Panc1 (cell line): ENCODE data around the gene FUOM. TPM values are rescaled to one million over a fixed set of nuclear protein-coding genes. Genes with fewer than 3 reads are reported as not detected.

Experiments used
- ATAC-seq: fragments of 200-7000 bp; cut with Tn5 transposase; 2 replicates; pipeline ENCODE4 v1.9.1; 2020; ENCODE audit warnings: mild to moderate bottlenecking, moderate library complexity
- BruUV-seq: library from RNA; stranded (reverse); fragments of 400-500 nt; replicated peaks from 2 replicates; lab custom pipeline; 2021; lab: Mats Ljungman, UMichigan
- CTCF ChIA-PET: fragments of 300-600 bp; sonication (Branson Sonifier 250); formaldehyde crosslinking; loops from one replicate; lab custom pipeline; 2022; ENCODE audit warnings: antibody characterized with exemption; lab: Charles Lee
- POLR2A ChIA-PET: fragments of 300-600 bp; sonication (Branson Sonifier 250); formaldehyde crosslinking; loops from one replicate; lab custom pipeline; 2022; ENCODE audit warnings: antibody characterized with exemption; lab: Charles Lee
- DNase-seq: peaks from one replicate; pipeline ENCODE4 v3.0.0-alpha.2; 2010; ENCODE audit warnings: low read depth, low spot score
- H3K27ac ChIP-seq: 2 replicates; pipeline ENCODE4 v1.5.1; 2011; ENCODE audit warnings: mild to moderate bottlenecking, low read length, inconsistent platforms
- H3K27me3 ChIP-seq: fragments of 200-500 bp; sonication (Bioruptor generic); 2 replicates; pipeline ENCODE4 v1.6.0; 2014; ENCODE audit warnings: low read length, inconsistent platforms; ENCODE audit not compliant: control insufficient read depth, insufficient read depth
- H3K36me3 ChIP-seq: fragments of 200-500 bp; sonication (Bioruptor generic); 2 replicates; pipeline ENCODE4 v1.5.1; 2014; ENCODE audit warnings: inconsistent platforms, mild to moderate bottlenecking, low read length, moderate library complexity; ENCODE audit not compliant: control insufficient read depth, insufficient read depth
- H3K4me1 ChIP-seq: 2 replicates; pipeline ENCODE4 v1.5.1; 2011; ENCODE audit warnings: inconsistent platforms, mild to moderate bottlenecking, low read length, moderate library complexity; ENCODE audit not compliant: control insufficient read depth, insufficient read depth
- H3K4me3 ChIP-seq, 2 experiments: 2 replicates each; pipeline ENCODE4 v1.5.1; 2011 to 2012; ENCODE audit warnings: low read depth in 2 of 2, low read length in 2 of 2, mild to moderate bottlenecking in 2 of 2, inconsistent platforms in 1 of 2, moderate library complexity in 1 of 2
- H3K9me3 ChIP-seq: fragments of 200-500 bp; sonication (Bioruptor generic); 2 replicates; pipeline ENCODE4 v1.5.1; 2014; ENCODE audit warnings: low read depth, mild to moderate bottlenecking, inconsistent platforms, low read length, moderate library complexity; ENCODE audit not compliant: control insufficient read depth, insufficient read depth
- CTCF ChIP-seq: fragments of 450-650 bp; IDR thresholded peaks from 2 replicates; pipeline ENCODE4 v1.5.1; 2017; ENCODE audit warnings: mild to moderate bottlenecking
- POLR2AphosphoS5 ChIP-seq: IDR thresholded peaks from 2 replicates; pipeline ENCODE4 v1.6.1; 2012; ENCODE audit warnings: mild to moderate bottlenecking, low read depth, low read length, moderate library complexity
- SIN3A ChIP-seq: IDR thresholded peaks from 2 replicates; pipeline ENCODE4 v1.6.1; 2012; ENCODE audit warnings: low read depth, mild to moderate bottlenecking, low read length, moderate library complexity, borderline replicate concordance; ENCODE audit not compliant: insufficient read depth
- TCF7L2 ChIP-seq: IDR thresholded peaks from 2 replicates; pipeline ENCODE4 v1.6.1; 2011; ENCODE audit warnings: mild to moderate bottlenecking, low read depth, low read length, inconsistent platforms
- in situ Hi-C: cut with HindIII; loops from 2 replicates; pipeline ENCODE4 v1.10.0; 2016; ENCODE audit warnings: low sequenced_read_pairs, low pct_unique_long_range_greater_than_20kb
- intact Hi-C: fragments of 100-400 bp; cut with micrococcal nuclease; formaldehyde crosslinking; loops from one replicate; pipeline ENCODE4 v1.10.0; 2022; ENCODE audit not compliant: unreplicated experiment
- total RNA-seq: library from RNA; stranded (reverse); gene quantifications from one replicate; pipeline ENCODE4 v1.2.1, GENCODE V29; 2021; ENCODE audit not compliant: unreplicated experiment
- TF ChIP-seq, protein P1 (sequence below), 2 experiments: IDR thresholded peaks; 2 replicates each; pipeline ENCODE4 v1.6.1; 2011 to 2012; ENCODE audit warnings: low read depth in 2 of 2, control low read depth in 1 of 2, low read length in 1 of 2, mild to moderate bottlenecking in 1 of 2, moderate library complexity in 1 of 2; ENCODE audit not compliant: insufficient read depth in 1 of 2

FUOM gene
- total RNA-seq, 1 experiment from 2014 or later, result 39.6 TPM

- no peak for DNase-seq
- ChIA-PET CTCF (interaction anchor here (1.1 kb wide), 1 partner anchor 14 kb away, joined by 7 read pairs; no protein-coding TSS in a partner anchor), POLR2A (no interaction called here)
- no TSS peak for BruUV-seq
- Histone ChIP-seq H3K36me3 (no peaks in the 10 kb centered on the region), H3K9me3 (no peaks in the 10 kb centered on the region), H3K27me3 (no peaks in the 10 kb centered on the region), H3K27ac (no peak overlapping the region), H3K4me1 (0 out of 2 replicates have a peak, but pooled peaks cover 4% of the 10 kb centered on the region), H3K4me3 (no peak overlapping the region)
- TF ChIP-seq POLR2AphosphoS5 (no peak), CTCF (no peak), TCF7L2 (no peak), SIN3A (no peak)
- intact Hi-C loops (no loop called here), in situ Hi-C loops (no loop called here)
- no peak for ATAC-seq
These were observed 14.3 kb downstream of the FUOM start for GRCh38 chr10:133343558-133343957.

DNA sequence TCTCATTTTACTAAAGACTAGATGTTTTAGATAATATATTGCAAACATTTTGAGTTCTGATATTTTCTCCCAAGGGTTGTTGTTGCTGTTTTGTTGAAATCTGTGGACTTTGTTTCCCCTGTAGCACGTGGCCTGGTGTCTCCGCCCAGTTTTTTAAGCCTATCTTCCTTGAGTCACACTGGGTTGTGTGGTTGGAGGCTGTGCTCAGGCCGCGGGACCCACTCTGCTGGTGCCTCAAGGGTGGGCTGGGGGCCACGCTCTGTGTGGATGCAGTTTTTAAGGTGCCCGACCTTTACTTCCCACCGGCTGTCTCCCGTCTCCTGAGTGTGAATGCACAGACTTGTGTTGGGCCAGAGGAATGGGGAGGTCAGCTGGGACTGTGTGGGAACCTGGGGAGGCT lies 14.9 kb downstream of the FUOM start:
- Histone ChIP-seq H3K27me3 (no peaks in the 10 kb centered on the region), H3K4me1 (no peaks in the 10 kb centered on the region), H3K27ac (no peak overlapping the region), H3K36me3 (no peaks in the 10 kb centered on the region), H3K4me3 (no peak overlapping the region), H3K9me3 (no peaks in the 10 kb centered on the region)
- ChIA-PET POLR2A (no interaction called here), CTCF (interaction anchor here (1.1 kb wide), 1 partner anchor 13 kb away, joined by 7 read pairs; no protein-coding TSS in a partner anchor)
- in situ Hi-C loops (no loop called here), intact Hi-C loops (no loop called here)
- TF ChIP-seq, protein P1, sequence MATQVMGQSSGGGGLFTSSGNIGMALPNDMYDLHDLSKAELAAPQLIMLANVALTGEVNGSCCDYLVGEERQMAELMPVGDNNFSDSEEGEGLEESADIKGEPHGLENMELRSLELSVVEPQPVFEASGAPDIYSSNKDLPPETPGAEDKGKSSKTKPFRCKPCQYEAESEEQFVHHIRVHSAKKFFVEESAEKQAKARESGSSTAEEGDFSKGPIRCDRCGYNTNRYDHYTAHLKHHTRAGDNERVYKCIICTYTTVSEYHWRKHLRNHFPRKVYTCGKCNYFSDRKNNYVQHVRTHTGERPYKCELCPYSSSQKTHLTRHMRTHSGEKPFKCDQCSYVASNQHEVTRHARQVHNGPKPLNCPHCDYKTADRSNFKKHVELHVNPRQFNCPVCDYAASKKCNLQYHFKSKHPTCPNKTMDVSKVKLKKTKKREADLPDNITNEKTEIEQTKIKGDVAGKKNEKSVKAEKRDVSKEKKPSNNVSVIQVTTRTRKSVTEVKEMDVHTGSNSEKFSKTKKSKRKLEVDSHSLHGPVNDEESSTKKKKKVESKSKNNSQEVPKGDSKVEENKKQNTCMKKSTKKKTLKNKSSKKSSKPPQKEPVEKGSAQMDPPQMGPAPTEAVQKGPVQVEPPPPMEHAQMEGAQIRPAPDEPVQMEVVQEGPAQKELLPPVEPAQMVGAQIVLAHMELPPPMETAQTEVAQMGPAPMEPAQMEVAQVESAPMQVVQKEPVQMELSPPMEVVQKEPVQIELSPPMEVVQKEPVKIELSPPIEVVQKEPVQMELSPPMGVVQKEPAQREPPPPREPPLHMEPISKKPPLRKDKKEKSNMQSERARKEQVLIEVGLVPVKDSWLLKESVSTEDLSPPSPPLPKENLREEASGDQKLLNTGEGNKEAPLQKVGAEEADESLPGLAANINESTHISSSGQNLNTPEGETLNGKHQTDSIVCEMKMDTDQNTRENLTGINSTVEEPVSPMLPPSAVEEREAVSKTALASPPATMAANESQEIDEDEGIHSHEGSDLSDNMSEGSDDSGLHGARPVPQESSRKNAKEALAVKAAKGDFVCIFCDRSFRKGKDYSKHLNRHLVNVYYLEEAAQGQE (IDR thresholded peaks at IDR 0.05; ENCODE audit: insufficient read depth in 1 of 2, low read depth in 2 of 2, low read length in 1 of 2), result no peak
- TF ChIP-seq SIN3A, result no peak
- DNase-seq (no peak), ATAC-seq (no peak)
- BruUV-seq, result no TSS peak

DNA sequence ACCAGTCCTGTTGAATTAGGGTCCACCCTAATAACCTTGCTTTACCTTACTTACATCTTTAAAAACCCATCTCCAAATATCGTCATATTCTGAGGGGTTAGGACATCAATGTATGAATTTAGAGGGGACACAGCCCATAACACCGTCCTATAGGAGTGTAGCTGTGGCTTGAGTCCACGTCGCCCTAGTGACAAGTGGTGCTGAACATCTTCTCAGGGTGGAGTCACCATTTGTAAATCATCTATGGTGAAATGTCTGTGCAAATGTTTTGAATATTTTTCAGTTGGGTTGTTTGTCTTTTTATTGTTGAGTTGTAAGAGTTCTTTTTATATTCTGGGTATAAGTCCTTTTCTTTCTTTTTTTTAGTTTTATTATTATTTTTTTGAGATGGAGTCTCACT lies 15.8 kb downstream of the FUOM start:
- Histone ChIP-seq H3K4me1 (no peaks in the 10 kb centered on the region), H3K27ac (no peak overlapping the region), H3K36me3 (no peaks in the 10 kb centered on the region), H3K9me3 (no peaks in the 10 kb centered on the region), H3K4me3 (no peak overlapping the region), H3K27me3 (peaks cover 7% of the 10 kb centered on the region)
- in situ Hi-C loops (no loop called here), intact Hi-C loops (no loop called here)
- TF ChIP-seq, protein P1 (IDR thresholded peaks at IDR 0.05; ENCODE audit: insufficient read depth in 1 of 2, low read depth in 2 of 2, low read length in 1 of 2), result no peak
- TF ChIP-seq POLR2AphosphoS5 (no peak), TCF7L2 (no peak), SIN3A (no peak), CTCF (no peak)
- DNase-seq, result no peak
- no TSS peak for BruUV-seq
- ChIA-PET CTCF (no interaction called here), POLR2A (no interaction called here)
- ATAC-seq, result no peak
